HepG2 (cell line): ENCODE results near the gene FIBP. TPM values are rescaled to one million over a fixed set of nuclear protein-coding genes. Genes with fewer than 3 reads are reported as not detected.
A peak's percentile ranks its signal among the peaks of the same experiment; 100 is the strongest.

ENCODE experiments used
- ATAC-seq: fragments of 200-7000 bp; cut with Tn5 transposase; 3 replicates; pipeline ENCODE4 v1.9.1; 2020; ENCODE audit warnings: mild to moderate bottlenecking, moderate library complexity
- BruUV-seq: library from RNA; stranded (reverse); fragments of 400-500 nt; replicated peaks from 2 replicates; lab custom pipeline; 2021; lab: Mats Ljungman, UMichigan
- CTCF ChIA-PET: fragments of 300-600 bp; formaldehyde crosslinking; extraction: SDS; loops from one replicate; lab custom pipeline; 2021; ENCODE audit warnings: low total read pairs, inconsistent platforms, low intra/inter-chr PET ratio; lab: Yijun Ruan, JAX
- POLR2A ChIA-PET: fragments of 350-600 bp; sonication (Branson Sonifier 250); formaldehyde crosslinking; loops from one replicate; lab custom pipeline; 2020; ENCODE audit warnings: antibody characterized with exemption, inconsistent platforms; lab: Yijun Ruan, JAX
- DNase-seq: peaks from one replicate; pipeline ENCODE4 v3.0.0-alpha.2; 2015; ENCODE audit warnings: low spot score
- FAIRE-seq: peaks from 3 replicates; lab custom pipeline; 2011; peaks lifted over from hg19 to GRCh38; lab: Jason Lieb, UNC
- H2AFZ ChIP-seq: one replicate; pipeline ENCODE4 v1.6.1; 2011; ENCODE audit warnings: low read length, inconsistent platforms
- H3K27ac ChIP-seq: fragments of 300-600 bp; 3 replicates; pipeline ENCODE4 v1.8.0; 2011; ENCODE audit warnings: mixed run types, mild to moderate bottlenecking, mixed read lengths, low read length, inconsistent platforms; ENCODE audit not compliant: insufficient read depth; ENCODE audit errors: extremely low read length
- H3K27me3 ChIP-seq, 2 experiments: fragments of 200-600 bp in 1 of 2; 2 replicates in 1 of 2; 3 replicates in 1 of 2; pipeline versions ENCODE4 v1.6.0 to v1.8.0; 2011; ENCODE audit warnings: low read length in 2 of 2, mild to moderate bottlenecking in 2 of 2, moderate library complexity in 2 of 2, inconsistent platforms in 1 of 2; ENCODE audit not compliant: insufficient read depth in 2 of 2, control insufficient read depth in 1 of 2
- H3K36me3 ChIP-seq, 2 experiments: fragments of 200-600 bp in 1 of 2; replicated peaks in 1 of 2; 2 replicates in 1 of 2; 3 replicates in 1 of 2; pipeline versions ENCODE4 v1.5.1 to v1.8.0; 2011; ENCODE audit warnings: low read length in 2 of 2, inconsistent platforms in 1 of 2; ENCODE audit not compliant: insufficient read depth in 2 of 2, control insufficient read depth in 1 of 2
- H3K4me1 ChIP-seq: 2 replicates; pipeline ENCODE4 v1.5.1; 2012; ENCODE audit warnings: low read length, inconsistent platforms; ENCODE audit not compliant: insufficient read depth
- H3K4me2 ChIP-seq: 2 replicates; pipeline ENCODE4 v1.6.0; 2011; ENCODE audit warnings: low read depth, low read length, inconsistent platforms
- H3K4me3 ChIP-seq, 3 experiments: fragments of 200-600 bp in 1 of 3; sonication (generic), shearing (Covaris generic) in 1 of 3; replicated peaks in 1 of 3; 2 replicates each; pipeline ENCODE4 v1.5.1; 2011 to 2016; ENCODE audit warnings: low read length in 3 of 3, inconsistent platforms in 2 of 3, low read depth in 2 of 3, mild to moderate bottlenecking in 2 of 3, control low read depth in 1 of 3, mixed read lengths in 1 of 3; ENCODE audit not compliant: insufficient read depth in 1 of 3
- H3K79me2 ChIP-seq: one replicate; pipeline ENCODE4 v1.6.1; 2011; ENCODE audit warnings: low read length, inconsistent platforms; ENCODE audit not compliant: insufficient read depth
- H3K9ac ChIP-seq: 2 replicates; pipeline ENCODE4 v1.6.0; 2011; ENCODE audit warnings: mild to moderate bottlenecking, low read depth, low read length, inconsistent platforms; ENCODE audit not compliant: insufficient read depth
- H3K9me3 ChIP-seq: 2 replicates; pipeline ENCODE4 v1.5.1; 2012; ENCODE audit warnings: mild to moderate bottlenecking, low read length
- H4K20me1 ChIP-seq: 2 replicates; pipeline ENCODE4 v1.6.0; 2011; ENCODE audit warnings: inconsistent platforms, mild to moderate bottlenecking, low read length, moderate library complexity; ENCODE audit not compliant: insufficient read depth
- CCDC6 ChIP-seq: sonication (generic); formaldehyde crosslinking; IDR thresholded peaks from 2 replicates; pipeline ENCODE4 v1.8.1; 2022; ENCODE audit warnings: mild to moderate bottlenecking, missing genetic modification reagents, moderate library complexity
- ERF ChIP-seq: IDR thresholded peaks from 2 replicates; pipeline ENCODE4 v1.6.1; 2018; ENCODE audit warnings: missing biosample characterization, missing genetic modification reagents
- HCFC1 ChIP-seq: fragments of 150-350 bp; IDR thresholded peaks from 2 replicates; pipeline ENCODE4 v1.6.1; 2014; ENCODE audit warnings: low read depth, low read length
- KDM2A ChIP-seq: sonication (generic); formaldehyde crosslinking; IDR thresholded peaks from 2 replicates; pipeline ENCODE4 v1.4.0; 2020; ENCODE audit warnings: low read depth, missing genetic modification reagents, borderline replicate concordance
- MIXL1 ChIP-seq: IDR thresholded peaks from 2 replicates; pipeline ENCODE4 v1.6.1; 2016
- TOE1 ChIP-seq: sonication (generic); formaldehyde crosslinking; IDR thresholded peaks from 2 replicates; pipeline ENCODE4 v1.4.0; 2020; ENCODE audit warnings: mild to moderate bottlenecking, missing genetic modification reagents
- ZBTB7B ChIP-seq: sonication (generic); formaldehyde crosslinking; IDR thresholded peaks from 2 replicates; pipeline ENCODE4 v1.4.0; 2020; ENCODE audit warnings: missing genetic modification reagents
- ZC3H13 ChIP-seq: sonication (generic); formaldehyde crosslinking; IDR thresholded peaks from 2 replicates; pipeline ENCODE4 v1.8.1; 2023; ENCODE audit warnings: mild to moderate bottlenecking, missing genetic modification reagents, moderate library complexity
- ZFY ChIP-seq: sonication (generic); formaldehyde crosslinking; IDR thresholded peaks from 2 replicates; pipeline ENCODE4 v1.4.0; 2020; ENCODE audit warnings: missing genetic modification reagents
- ZNF441 ChIP-seq: sonication (generic); formaldehyde crosslinking; IDR thresholded peaks from 2 replicates; pipeline ENCODE4 v1.7.0; 2021; ENCODE audit warnings: missing genetic modification reagents, borderline replicate concordance
- ZNF549 ChIP-seq: sonication (generic); formaldehyde crosslinking; IDR thresholded peaks from 2 replicates; pipeline ENCODE4 v1.5.0; 2020; ENCODE audit warnings: missing genetic modification reagents
- ZNF562 ChIP-seq: sonication (generic); formaldehyde crosslinking; IDR thresholded peaks from 2 replicates; pipeline ENCODE4 v1.8.0; 2022; ENCODE audit warnings: missing genetic modification reagents, borderline replicate concordance
- ZNF724P ChIP-seq: sonication (generic); formaldehyde crosslinking; IDR thresholded peaks from 2 replicates; pipeline ENCODE4 v1.8.0; 2022; ENCODE audit warnings: missing genetic modification reagents, borderline replicate concordance
- ZSCAN25 ChIP-seq: sonication (generic); formaldehyde crosslinking; IDR thresholded peaks from 2 replicates; pipeline ENCODE4 v1.8.0; 2022; ENCODE audit warnings: mild to moderate bottlenecking, missing genetic modification reagents
- WGBS: methylation state at CpG from one replicate; pipeline ENCODE4 v1.1.6; 2017; ENCODE audit warnings: low lambda C conversion rate; 5-methylcytosine and 5-hydroxymethylcytosine counted together
- in situ Hi-C: cut with HindIII; loops from 2 replicates; pipeline ENCODE4 v1.10.0; 2017; ENCODE audit warnings: low pct_unique_long_range_greater_than_20kb; ENCODE audit not compliant: extremely low pct_ligation_motif_present
- intact Hi-C: fragments of 100-400 bp; cut with micrococcal nuclease; formaldehyde crosslinking; loops from one replicate; pipeline ENCODE4 v1.10.0; 2022; ENCODE audit not compliant: unreplicated experiment
- polyA plus RNA-seq, 8 experiments: library from polyadenylated mRNA; depleted of rRNA in 3 of 8; stranded (reverse) in 7 of 8; unstranded in 1 of 8; fragments of >200 nt; fragmentation: Illumina TruSeq in 4 of 8; extraction: Trizol in 4 of 8; gene quantifications; 2 replicates each; pipeline versions ENCODE4 v1.2.1 to v1.2.3, GENCODE V29; 2011 to 2016; ENCODE audit warnings: low read depth in 4 of 8, missing spikeins in 1 of 8, mixed read lengths in 1 of 8; ENCODE audit not compliant: insufficient read depth in 1 of 8
- total RNA-seq, 5 experiments: library from RNA; depleted of rRNA; stranded (reverse); fragments of >200 nt; fragmentation: Illumina TruSeq; extraction: Trizol; gene quantifications; 2 replicates each; pipeline ENCODE4 v1.2.3, GENCODE V29; 2016; ENCODE audit warnings: low read depth in 1 of 5
- TF ChIP-seq, protein P1 (sequence below): fragments of 450-650 bp; IDR thresholded peaks from 2 replicates; pipeline ENCODE4 v1.6.1; 2017; ENCODE audit warnings: mild to moderate bottlenecking
- TF ChIP-seq, protein P2 (sequence below): sonication (generic); formaldehyde crosslinking; IDR thresholded peaks from 2 replicates; pipeline ENCODE4 v1.5.0; 2020; ENCODE audit warnings: missing genetic modification reagents

Gene FIBP
- total and polyA plus RNA-seq, 2 of the 13 experiments (the other 11 are each of a cell fraction or from before 2014, with no cell fraction given), result 42.9 to 62.1 TPM

DNA sequence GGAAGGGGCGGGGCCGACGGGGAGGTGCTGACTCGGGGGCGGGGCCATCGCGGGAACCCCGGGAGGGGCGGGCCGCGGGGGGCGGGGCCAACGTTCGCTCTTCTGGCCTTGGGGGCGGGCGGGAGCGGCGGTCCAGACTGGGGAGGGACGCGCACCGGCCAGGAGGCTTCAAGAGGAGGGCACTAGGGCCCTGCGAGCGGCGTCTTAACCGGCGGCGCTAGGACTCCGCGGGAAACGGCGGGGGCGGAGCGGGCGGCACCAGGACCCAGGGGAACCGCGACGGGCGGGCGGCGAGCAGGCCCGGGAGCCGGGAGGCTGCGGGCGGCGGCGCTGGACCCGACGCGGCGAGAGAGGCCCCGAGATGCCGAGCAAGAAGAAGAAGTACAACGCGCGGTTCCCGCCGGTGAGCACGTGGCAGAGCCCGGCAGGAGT, 30.9 kb upstream of the FIBP start, which contains the start of gene DRAP1 (continued):
- TF ChIP-seq, protein P1, sequence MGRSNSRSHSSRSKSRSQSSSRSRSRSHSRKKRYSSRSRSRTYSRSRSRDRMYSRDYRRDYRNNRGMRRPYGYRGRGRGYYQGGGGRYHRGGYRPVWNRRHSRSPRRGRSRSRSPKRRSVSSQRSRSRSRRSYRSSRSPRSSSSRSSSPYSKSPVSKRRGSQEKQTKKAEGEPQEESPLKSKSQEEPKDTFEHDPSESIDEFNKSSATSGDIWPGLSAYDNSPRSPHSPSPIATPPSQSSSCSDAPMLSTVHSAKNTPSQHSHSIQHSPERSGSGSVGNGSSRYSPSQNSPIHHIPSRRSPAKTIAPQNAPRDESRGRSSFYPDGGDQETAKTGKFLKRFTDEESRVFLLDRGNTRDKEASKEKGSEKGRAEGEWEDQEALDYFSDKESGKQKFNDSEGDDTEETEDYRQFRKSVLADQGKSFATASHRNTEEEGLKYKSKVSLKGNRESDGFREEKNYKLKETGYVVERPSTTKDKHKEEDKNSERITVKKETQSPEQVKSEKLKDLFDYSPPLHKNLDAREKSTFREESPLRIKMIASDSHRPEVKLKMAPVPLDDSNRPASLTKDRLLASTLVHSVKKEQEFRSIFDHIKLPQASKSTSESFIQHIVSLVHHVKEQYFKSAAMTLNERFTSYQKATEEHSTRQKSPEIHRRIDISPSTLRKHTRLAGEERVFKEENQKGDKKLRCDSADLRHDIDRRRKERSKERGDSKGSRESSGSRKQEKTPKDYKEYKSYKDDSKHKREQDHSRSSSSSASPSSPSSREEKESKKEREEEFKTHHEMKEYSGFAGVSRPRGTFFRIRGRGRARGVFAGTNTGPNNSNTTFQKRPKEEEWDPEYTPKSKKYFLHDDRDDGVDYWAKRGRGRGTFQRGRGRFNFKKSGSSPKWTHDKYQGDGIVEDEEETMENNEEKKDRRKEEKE, result no peak
- TF ChIP-seq ZNF441, result no peak
- TF ChIP-seq, all 625 proteins: peak for 286

DNA sequence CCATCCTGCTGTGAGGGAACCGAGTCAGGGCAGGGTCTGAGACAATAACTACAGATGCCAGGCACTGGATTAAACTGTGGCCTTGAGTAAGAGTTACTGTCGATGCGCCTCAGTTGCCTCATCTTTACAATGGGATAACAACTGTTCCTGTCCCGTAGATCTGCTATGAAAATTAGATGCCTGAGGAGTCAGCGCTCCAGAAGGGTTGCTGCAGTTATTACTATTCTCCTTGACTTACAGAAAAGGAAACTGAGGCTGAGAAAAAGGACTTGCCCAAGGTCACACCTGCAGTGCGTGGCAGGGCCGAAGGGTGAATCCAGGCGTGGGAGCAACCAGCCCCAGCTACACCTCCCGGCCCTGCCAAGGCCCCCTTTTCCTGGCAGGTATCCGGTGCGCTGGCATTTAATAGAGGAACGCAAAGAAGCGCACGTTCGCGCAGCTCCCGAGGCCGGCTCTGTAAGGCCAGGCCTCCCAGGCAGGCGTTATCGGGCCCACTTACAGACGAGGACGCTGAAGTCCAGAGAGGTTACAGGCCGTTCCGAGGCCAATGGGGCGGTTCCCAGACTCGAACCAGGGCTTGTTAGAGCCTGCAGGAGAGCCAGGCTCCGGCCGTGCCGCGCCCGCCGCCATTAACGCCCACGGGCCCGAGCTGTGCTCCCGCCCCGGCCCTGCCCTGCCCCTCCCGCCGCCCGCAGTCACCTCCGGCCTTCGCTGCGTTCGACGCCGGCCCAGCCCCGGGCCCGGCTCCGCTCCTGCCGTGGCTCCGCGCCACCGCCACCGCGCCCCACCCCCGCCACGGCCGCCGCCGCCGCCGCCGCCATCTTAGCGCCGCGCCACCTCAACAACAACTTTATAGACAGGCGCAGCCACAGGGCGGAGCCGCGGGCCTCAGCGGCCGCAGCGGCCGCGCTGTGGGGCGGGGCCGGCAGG, 30.2 kb upstream of the FIBP start, which contains the start of gene C11orf68:
C11orf68 (minus strand) TSS at position 852 of the 930 bp plus-strand sequence; CDS start at position 821, 31 bp downstream.
- WGBS, result 5% methylated on average over 33 of the region's 77 CpGs
- TSS peak; percentile 80 for BruUV-seq
- no peak for FAIRE-seq
- H3K4me1 ChIP-seq, result peaks cover 46% of the 10 kb centered on the region
- H3K4me2 ChIP-seq, result peak within 1 kb of the TSS; percentile 93
- no peaks in the 10 kb centered on the region; a peak in 1 of 5 replicates for H3K36me3 ChIP-seq
- H2AFZ ChIP-seq, result no peak within 1 kb of the TSS
- peak within 1 kb of the TSS; percentile 98 for H3K9ac ChIP-seq
- H4K20me1 ChIP-seq, result no peaks in the 10 kb centered on the region
- ATAC-seq, result peak; percentile 28
- H3K9me3 ChIP-seq, result no peaks in the 10 kb centered on the region
- intact Hi-C loops (loop anchor here (2.0 kb wide), 1 partner anchor 28 kb away; the partner anchor contains the start of gene CCDC85B), in situ Hi-C loops (no loop called here)
- no peak for DNase-seq
- peaks cover 11% of the 10 kb centered on the region for H3K79me2 ChIP-seq
- CTCF ChIA-PET, result no interaction called here
- POLR2A ChIA-PET, result interaction anchor here (0.8 to 5.0 kb wide), 5 partner anchors 10 to 29 kb away, joined by 3 to 59 read pairs (median 5); partner anchors contain the start of genes CCDC85B, FIBP and FOSL1
- H3K27ac ChIP-seq, result peak within 1 kb of the TSS; percentile 75
- no peaks in the 10 kb centered on the region for H3K27me3 ChIP-seq
- H3K4me3 ChIP-seq, result peak within 1 kb of the TSS; percentile 88 to 98 (median 92)
- TF ChIP-seq, protein P2, sequence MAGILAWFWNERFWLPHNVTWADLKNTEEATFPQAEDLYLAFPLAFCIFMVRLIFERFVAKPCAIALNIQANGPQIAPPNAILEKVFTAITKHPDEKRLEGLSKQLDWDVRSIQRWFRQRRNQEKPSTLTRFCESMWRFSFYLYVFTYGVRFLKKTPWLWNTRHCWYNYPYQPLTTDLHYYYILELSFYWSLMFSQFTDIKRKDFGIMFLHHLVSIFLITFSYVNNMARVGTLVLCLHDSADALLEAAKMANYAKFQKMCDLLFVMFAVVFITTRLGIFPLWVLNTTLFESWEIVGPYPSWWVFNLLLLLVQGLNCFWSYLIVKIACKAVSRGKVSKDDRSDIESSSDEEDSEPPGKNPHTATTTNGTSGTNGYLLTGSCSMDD (CRISPR knock-in tag), result no peak
- TF ChIP-seq ERF (no peak), MIXL1 (CRISPR knock-in tag) (no peak), CCDC6 (0 out of 2 replicates have a peak, but pooled peaks have one; percentile 34), ZBTB7B (no peak), TOE1 (CRISPR knock-in tag) (no peak), ZSCAN25 (no peak), ZFY (CRISPR knock-in tag) (peak; percentile 38; the same call in 1 of the 2 replicates), KDM2A (CRISPR knock-in tag) (peak; percentile 32), ZNF549 (CRISPR knock-in tag) (no peak), ZNF562 (no peak), ZC3H13 (CRISPR knock-in tag) (no peak), ZNF724P (no peak), HCFC1 (no peak)
